Heart right ventricle (tissue), 16 donors: ENCODE data around the gene EPS8L2. TPM values are rescaled to one million over a fixed set of nuclear protein-coding genes. Genes with fewer than 3 reads are reported as not detected.
"Not testable (repeated sequence)": the region's sequence is repeated elsewhere in the genome, so short reads cannot be mapped to it uniquely, and the experiment has no call there.

ENCODE experiments used
- ATAC-seq, 8 donors: fragments of 200-7000 bp; cut with Tn5 transposase; one replicate each; pipeline ENCODE4 v1.9.1; 2020; ENCODE audit warnings: mild to moderate bottlenecking in 8 of 8, moderate library complexity in 8 of 8, moderate number of reproducible peaks in 1 of 8
- DNase-seq, 2 donors: peaks; one replicate each; pipeline ENCODE4 v3.0.0-alpha.2; 2020
- H3K27ac ChIP-seq, 10 donors: fragments of 200-600 bp; sonication (generic) in 2 of 10; one replicate each; pipeline versions ENCODE4 v1.5.0 to v1.8.0; 2020 to 2022; ENCODE audit warnings: mild to moderate bottlenecking in 3 of 10
- H3K27me3 ChIP-seq, 7 donors: fragments of 200-600 bp; one replicate each; pipeline ENCODE4 v1.8.0; 2021 to 2022; ENCODE audit warnings: mild to moderate bottlenecking in 2 of 7
- H3K36me3 ChIP-seq, 9 donors: fragments of 200-600 bp; sonication (generic) in 1 of 9; one replicate each; pipeline versions ENCODE4 v1.5.0 to v1.8.0; 2020 to 2022; ENCODE audit warnings: mild to moderate bottlenecking in 2 of 9
- H3K4me1 ChIP-seq, 9 donors: fragments of 200-600 bp; sonication (generic) in 1 of 9; one replicate each; pipeline versions ENCODE4 v1.5.0 to v1.8.0; 2020 to 2022; ENCODE audit warnings: mild to moderate bottlenecking in 4 of 9
- H3K4me3 ChIP-seq, 10 donors: fragments of 200-600 bp; sonication (generic) in 2 of 10; one replicate each; pipeline versions ENCODE4 v1.5.0 to v1.8.0; 2020 to 2022; ENCODE audit warnings: mild to moderate bottlenecking in 7 of 10, moderate library complexity in 2 of 10
- H3K9me3 ChIP-seq, 11 donors: fragments of 200-600 bp in 10 of 11; sonication (generic) in 2 of 11; one replicate each; pipeline versions ENCODE4 v1.5.0 to v1.8.0; 2013 to 2022; ENCODE audit warnings: mild to moderate bottlenecking in 2 of 11, control low read depth in 1 of 11, moderate library complexity in 1 of 11
- WGBS, 2 donors: extraction: QIAGEN DNeasy Blood & Tissue Kit; methylation state at CpG; one replicate each; pipeline ENCODE4 v1.1.7; 2013; ENCODE audit warnings: inconsistent platforms in 1 of 2; 5-methylcytosine and 5-hydroxymethylcytosine counted together
- intact Hi-C, 10 donors: fragments of 100-400 bp; cut with DNase I; formaldehyde crosslinking; loops; one replicate each; pipeline versions ENCODE4 v1.11.1 to v1.14.2; 2022
- polyA plus RNA-seq, 2 donors: library from polyadenylated mRNA; stranded (reverse); fragments of 200-250 nt; gene quantifications; one replicate each; pipeline ENCODE4 v1.2.3, GENCODE V29; 2013
- total RNA-seq, 10 donors: library from RNA; stranded (reverse); fragmentation: NEBNext Ultra II Directional in 3 of 10; extraction: Animal tissue kit (Norgen Biotek cat#: 25700) in 3 of 10; gene quantifications; one replicate each; pipeline versions ENCODE4 v1.2.1 to v1.2.4, GENCODE V29; 2021 to 2023
- TF ChIP-seq, protein P1 (sequence below), 9 donors: fragments of 200-600 bp; sonication (generic) in 2 of 9; IDR thresholded peaks; one replicate each; pipeline versions ENCODE4 v1.5.0 to v1.8.0; 2021 to 2022; ENCODE audit warnings: antibody characterized with exemption in 9 of 9, mild to moderate bottlenecking in 5 of 9, moderate library complexity in 1 of 9
- donor health status: Arrhythmogenic right ventricular cardiomyopathy.
- donor health status: ischemic (EF 13 %, LVEDD 7.1; RV severe dilation, severe dysfunction).
- donor health status: healthy with polysubstance abuse.
- donor health status: DM: no; HTN: yes; CAD: no.
- donor health status: DM: no; HTN: no; CAD: no.
- donor health status: ischemic (EF 25% LVEDD 6.9; RV normal size, moderate dysfunction).
- donor health status: ischemic (EF 25% LVEDD 5.7; RV mildly dilated, moderate dysfunction).
- donor health status: healthy.
- donor health status: DM: yes; HTN: yes; CAD: no.
- donor health status: Ischemic cardiomyopathy.
- donor health status: ischemic (EF 35%, LVEDD 5.7; RV mildly dilated, moderate dysfunction).
- donor health status: nonischemic (EF 11% LVEDD 7.7; RV severe dilation, severe dysfunction).
- donor health status: DM: yes; HTN: yes; CAD: no.
- donor health status: PGD.
- donor health status: ischemic (EF 29% LVEDD 5.4; RV normal size, mild dysfunction).
- donor health status: nonischemic (EF 23%, LVEDD 6.1; RV moderate dilation, normal function).

Gene EPS8L2
- total and polyA plus RNA-seq, 12 donors = 1.2 to 6.7 (median 2.9) TPM

DNA sequence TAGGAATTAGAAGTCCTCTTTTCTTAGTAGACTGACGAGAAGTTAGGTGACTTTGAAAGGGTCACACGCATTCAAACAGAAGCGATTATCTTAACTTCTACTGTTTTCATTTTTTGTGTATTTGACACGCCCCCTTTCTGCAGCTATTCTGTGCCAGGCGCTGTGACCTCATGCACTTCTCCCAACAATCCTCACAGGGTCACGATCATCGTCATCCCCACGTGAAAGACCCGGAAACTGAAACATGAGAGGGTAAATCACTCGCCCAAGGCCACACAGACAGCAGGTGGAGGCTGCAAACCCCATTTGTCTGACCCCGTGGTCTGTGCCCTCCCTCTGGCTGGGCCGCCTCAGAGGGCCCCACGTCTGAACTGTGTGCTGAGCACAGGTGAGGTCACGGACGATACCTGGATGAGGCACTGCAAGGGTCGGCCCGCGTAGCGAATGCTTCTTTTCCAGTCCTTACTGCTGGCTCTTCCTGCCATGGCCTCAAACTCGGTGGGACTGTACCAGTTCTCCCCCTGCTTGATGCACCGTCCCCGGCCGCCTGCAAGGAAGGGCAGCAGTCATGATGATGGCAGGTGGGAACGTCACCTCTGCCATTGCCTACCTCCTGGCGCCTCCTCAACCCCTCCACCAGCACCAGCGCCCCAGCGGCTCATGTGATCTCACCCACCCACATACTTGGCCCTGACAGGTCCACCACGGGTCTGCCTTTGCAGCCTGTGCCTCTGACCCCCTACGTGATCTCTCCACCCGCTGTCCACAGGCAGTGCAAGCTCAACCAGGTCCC is 19.4 kb upstream of the EPS8L2 start:
- Histone ChIP-seq H3K9me3 (peaks cover 0 to 10% (median 0%) of the 10 kb centered on the region in 11 donors), H3K27ac (no peak overlapping the region), H3K27me3 (no peaks in the 10 kb centered on the region), H3K4me1 (peaks cover 0 to 6% (median 0%) of the 10 kb centered on the region in 9 donors), H3K36me3 (peaks cover 0 to 92% (median 23%) of the 10 kb centered on the region in 9 donors), H3K4me3 (no peak overlapping the region)
- 93% methylated on average over 30 of the region's 30 CpGs for WGBS, 2 donors
- DNase-seq (no peak), ATAC-seq (no peak)
- intact Hi-C loops = no loop called here
- TF ChIP-seq, protein P1, sequence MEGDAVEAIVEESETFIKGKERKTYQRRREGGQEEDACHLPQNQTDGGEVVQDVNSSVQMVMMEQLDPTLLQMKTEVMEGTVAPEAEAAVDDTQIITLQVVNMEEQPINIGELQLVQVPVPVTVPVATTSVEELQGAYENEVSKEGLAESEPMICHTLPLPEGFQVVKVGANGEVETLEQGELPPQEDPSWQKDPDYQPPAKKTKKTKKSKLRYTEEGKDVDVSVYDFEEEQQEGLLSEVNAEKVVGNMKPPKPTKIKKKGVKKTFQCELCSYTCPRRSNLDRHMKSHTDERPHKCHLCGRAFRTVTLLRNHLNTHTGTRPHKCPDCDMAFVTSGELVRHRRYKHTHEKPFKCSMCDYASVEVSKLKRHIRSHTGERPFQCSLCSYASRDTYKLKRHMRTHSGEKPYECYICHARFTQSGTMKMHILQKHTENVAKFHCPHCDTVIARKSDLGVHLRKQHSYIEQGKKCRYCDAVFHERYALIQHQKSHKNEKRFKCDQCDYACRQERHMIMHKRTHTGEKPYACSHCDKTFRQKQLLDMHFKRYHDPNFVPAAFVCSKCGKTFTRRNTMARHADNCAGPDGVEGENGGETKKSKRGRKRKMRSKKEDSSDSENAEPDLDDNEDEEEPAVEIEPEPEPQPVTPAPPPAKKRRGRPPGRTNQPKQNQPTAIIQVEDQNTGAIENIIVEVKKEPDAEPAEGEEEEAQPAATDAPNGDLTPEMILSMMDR (IDR thresholded peaks at IDR 0.05) = no peak

DNA sequence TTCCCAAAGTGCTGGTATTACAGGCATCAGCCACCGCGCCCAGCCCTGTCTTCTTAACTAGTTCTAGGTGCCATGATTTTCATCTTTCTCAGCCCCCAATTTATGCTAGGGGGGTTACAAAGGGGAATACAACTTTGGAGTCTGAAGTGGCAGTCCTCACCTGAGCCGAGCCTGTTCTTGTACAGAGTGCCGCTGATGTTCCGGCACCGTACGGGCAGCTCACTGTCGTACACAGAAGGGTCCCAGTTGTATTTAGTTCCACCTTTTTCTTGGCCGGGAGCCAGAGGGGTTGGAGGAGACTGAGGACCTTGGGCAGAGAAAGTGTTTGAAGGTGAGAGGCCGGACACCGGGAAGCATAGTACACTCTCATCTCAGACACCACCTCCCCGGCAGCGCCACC is 18.3 kb upstream of the EPS8L2 start:
- ATAC-seq (no peak), DNase-seq (no peak)
- intact Hi-C loops = no loop called here
- peaks cover 0 to 9% (median 0%) of the 10 kb centered on the region in 9 donors for H3K4me1 ChIP-seq
- H3K27me3 ChIP-seq = no peaks in the 10 kb centered on the region
- peaks cover 0 to under 1% (median 0%) of the 10 kb centered on the region in 11 donors for H3K9me3 ChIP-seq
- WGBS, 2 donors = 91 to 92% methylated on average over 13 of the region's 13 CpGs
- H3K27ac ChIP-seq = no peak overlapping the region
- TF ChIP-seq, protein P1 (IDR thresholded peaks at IDR 0.05) = no peak
- H3K36me3 ChIP-seq = peaks cover 0 to 81% (median 17%) of the 10 kb centered on the region in 9 donors
- H3K4me3 ChIP-seq = no peak overlapping the region

DNA sequence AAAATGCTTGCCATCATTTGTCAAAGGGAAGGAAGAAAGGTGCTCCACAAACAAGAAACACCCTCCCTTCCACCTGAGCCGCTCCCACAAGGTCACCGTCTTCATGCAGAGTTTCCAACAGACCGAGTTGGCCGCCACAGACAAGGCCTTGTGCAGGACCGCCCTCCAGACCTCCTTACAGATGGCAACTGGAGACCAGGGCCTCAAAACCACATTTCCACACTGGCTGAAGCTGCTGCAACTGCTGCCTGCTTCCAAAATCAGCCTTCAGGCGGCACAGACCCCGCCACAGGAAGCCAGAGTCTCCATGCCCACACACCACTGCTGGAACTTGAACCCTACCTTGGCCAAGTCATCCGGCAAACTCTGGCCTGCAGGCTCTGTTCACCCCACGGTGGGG is 17.4 kb upstream of the EPS8L2 start:
- TF ChIP-seq, protein P1 (IDR thresholded peaks at IDR 0.05) = no peak
- intact Hi-C loops = no loop called here
- DNase-seq = no peak
- peaks cover 0 to 72% (median 17%) of the 10 kb centered on the region in 9 donors for H3K36me3 ChIP-seq
- H3K4me1 ChIP-seq = peaks cover 4 to 19% (median 9%) of the 10 kb centered on the region in 9 donors
- no peaks in the 10 kb centered on the region for H3K9me3 ChIP-seq
- no peak overlapping the region for H3K27ac ChIP-seq
- H3K4me3 ChIP-seq = no peak overlapping the region
- ATAC-seq = no peak
- 83 to 93% methylated on average over 9 of the region's 9 CpGs for WGBS, 2 donors
- H3K27me3 ChIP-seq = no peaks in the 10 kb centered on the region

DNA sequence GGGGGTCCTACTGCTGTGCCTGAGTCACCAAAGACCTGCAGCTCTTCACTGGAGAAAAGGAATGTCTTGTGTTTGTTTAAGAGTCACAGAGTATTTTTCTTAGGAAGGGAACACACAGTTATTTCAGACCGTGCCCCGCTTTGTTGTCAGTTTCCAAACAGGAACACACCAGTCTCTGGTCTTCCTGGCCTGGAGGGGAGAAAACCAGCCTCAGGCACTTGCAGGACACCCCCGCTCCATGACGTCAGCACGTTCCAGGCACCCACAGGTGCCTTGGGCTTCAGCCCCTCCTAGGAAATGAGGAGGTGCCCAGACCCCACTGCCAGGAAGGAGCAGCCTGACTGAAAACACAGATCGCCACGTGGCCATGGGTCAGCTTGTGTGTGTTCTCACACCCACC is 16.4 kb upstream of the EPS8L2 start:
- no peak for ATAC-seq
- Histone ChIP-seq H3K9me3 (no peaks in the 10 kb centered on the region), H3K4me1 (peaks cover 7 to 28% (median 17%) of the 10 kb centered on the region in 9 donors), H3K36me3 (peaks cover 0 to 63% (median 14%) of the 10 kb centered on the region in 9 donors), H3K27me3 (no peaks in the 10 kb centered on the region), H3K4me3 (no peak overlapping the region), H3K27ac (no peak overlapping the region)
- TF ChIP-seq, protein P1 (IDR thresholded peaks at IDR 0.05) = no peak
- WGBS, 2 donors = 86 to 87% methylated on average over 7 of the region's 7 CpGs
- no peak for DNase-seq
- intact Hi-C loops = no loop called here

DNA sequence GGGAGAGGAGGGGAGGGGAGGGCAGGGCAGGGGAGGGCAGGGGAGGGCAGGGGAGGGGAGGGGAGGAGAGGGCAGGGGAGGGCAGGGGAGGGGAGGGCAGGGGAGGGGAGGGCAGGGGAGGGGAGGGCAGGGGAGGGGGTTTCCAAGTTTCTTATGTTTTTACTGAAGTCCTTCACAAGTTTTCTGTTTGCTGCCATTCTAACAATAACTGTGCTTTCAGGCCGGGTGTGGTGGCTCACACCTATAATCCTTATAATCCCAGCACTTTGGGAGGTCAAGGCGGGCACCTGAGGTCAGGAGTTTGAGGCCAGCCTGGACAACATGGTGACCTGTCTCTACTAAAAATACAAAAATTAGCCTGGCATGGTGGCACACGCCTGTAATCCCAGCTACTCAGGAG is 15.8 kb upstream of the EPS8L2 start:
- H3K27me3 ChIP-seq, intact Hi-C loops, H3K27ac ChIP-seq, ATAC-seq, H3K4me3 ChIP-seq, DNase-seq, H3K9me3 ChIP-seq: not testable (repeated sequence)
- peaks cover 0 to 56% (median 13%) of the 10 kb centered on the region in 9 donors for H3K36me3 ChIP-seq
- peaks cover 7 to 28% (median 17%) of the 10 kb centered on the region in 9 donors for H3K4me1 ChIP-seq
- 96 to 100% methylated on average over 3 of the region's 3 CpGs for WGBS, 2 donors
